Stomach (tissue), 4 donors: ENCODE results near the gene CD300H.

ENCODE experiments used
- EP300 ChIP-seq: sonication (generic); formaldehyde crosslinking; IDR thresholded peaks from one replicate; pipeline ENCODE4 v1.6.1; 2017; ENCODE audit warnings: antibody characterized with exemption
- POLR2A ChIP-seq, 4 donors: fragments of 450-650 bp; IDR thresholded peaks; one replicate each; pipeline ENCODE4 v1.6.1; 2016; ENCODE audit warnings: antibody characterized with exemption in 4 of 4, control low read depth in 2 of 4, mild to moderate bottlenecking in 1 of 4, moderate library complexity in 1 of 4
- POLR2AphosphoS5 ChIP-seq, 3 donors: sonication (generic); formaldehyde crosslinking; IDR thresholded peaks; one replicate each; pipeline ENCODE4 v1.6.1; 2016; ENCODE audit warnings: antibody characterized with exemption in 3 of 3
- TF ChIP-seq, protein P1 (sequence below), 7 experiments: fragments of 450-650 bp in 4 of 7; fragments of 200-600 bp in 3 of 7; sonication (generic) in 3 of 7; IDR thresholded peaks; one replicate each; pipeline ENCODE4 v1.5.1; 2016 to 2019; ENCODE audit warnings: antibody characterized with exemption in 7 of 7, control low read depth in 2 of 7, mild to moderate bottlenecking in 1 of 7

DNA sequence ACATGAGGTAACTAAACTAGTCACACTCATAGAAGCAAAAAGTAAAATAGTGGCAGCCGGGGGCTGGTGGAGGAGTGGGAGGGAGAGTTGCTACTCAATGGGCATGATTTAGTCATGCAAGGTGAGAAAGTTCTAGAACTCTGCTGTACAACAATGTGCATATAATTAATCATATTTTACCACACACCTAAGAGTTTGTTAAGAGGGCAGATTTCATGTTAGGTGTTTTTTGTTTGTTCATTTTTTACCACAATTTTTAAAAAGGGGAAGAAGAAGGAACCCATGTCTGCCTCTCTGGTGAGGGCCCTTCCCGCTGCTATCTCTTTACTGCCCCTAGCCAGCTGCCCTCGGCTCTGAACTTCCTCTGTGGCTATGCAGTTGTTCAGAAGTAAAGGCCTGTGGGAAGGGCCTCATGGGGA, 47.3 kb downstream of the CD300H start:
- TF ChIP-seq, protein P1, sequence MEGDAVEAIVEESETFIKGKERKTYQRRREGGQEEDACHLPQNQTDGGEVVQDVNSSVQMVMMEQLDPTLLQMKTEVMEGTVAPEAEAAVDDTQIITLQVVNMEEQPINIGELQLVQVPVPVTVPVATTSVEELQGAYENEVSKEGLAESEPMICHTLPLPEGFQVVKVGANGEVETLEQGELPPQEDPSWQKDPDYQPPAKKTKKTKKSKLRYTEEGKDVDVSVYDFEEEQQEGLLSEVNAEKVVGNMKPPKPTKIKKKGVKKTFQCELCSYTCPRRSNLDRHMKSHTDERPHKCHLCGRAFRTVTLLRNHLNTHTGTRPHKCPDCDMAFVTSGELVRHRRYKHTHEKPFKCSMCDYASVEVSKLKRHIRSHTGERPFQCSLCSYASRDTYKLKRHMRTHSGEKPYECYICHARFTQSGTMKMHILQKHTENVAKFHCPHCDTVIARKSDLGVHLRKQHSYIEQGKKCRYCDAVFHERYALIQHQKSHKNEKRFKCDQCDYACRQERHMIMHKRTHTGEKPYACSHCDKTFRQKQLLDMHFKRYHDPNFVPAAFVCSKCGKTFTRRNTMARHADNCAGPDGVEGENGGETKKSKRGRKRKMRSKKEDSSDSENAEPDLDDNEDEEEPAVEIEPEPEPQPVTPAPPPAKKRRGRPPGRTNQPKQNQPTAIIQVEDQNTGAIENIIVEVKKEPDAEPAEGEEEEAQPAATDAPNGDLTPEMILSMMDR (IDR thresholded peaks at IDR 0.05): no peak
- TF ChIP-seq POLR2A (IDR thresholded peaks at IDR 0.05) (no peak), POLR2AphosphoS5 (IDR thresholded peaks at IDR 0.05) (no peak), EP300 (no peak)
